ENCODE data around the gene BPIFB6. TPM values are rescaled to one million over a fixed set of nuclear protein-coding genes. Genes with fewer than 3 reads are reported as not detected.

The BPIFB6 gene
- total and polyA plus RNA-seq, 2 of the 4 experiments (the other 2 are of a cell fraction), result not detected

DNA sequence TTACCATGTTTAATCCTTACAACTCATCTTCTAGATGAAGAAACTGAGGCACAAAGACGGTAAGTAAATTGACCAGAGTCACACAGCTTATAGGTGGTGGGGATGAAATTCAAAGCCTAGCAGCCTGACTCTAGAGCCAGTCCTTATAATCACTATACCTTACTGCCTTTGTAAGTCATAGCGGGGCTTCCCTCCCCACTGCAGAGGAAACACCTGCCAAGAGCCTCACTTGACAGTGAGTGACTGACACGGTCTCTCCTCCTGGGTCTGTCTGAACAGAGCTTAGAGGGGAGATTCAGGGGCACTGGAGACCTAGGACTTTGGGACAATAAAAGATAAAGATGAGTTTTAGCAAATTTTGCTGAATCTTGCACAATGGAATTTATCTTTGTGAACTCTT lies 40.1 kb upstream of the BPIFB6 start:
- Histone ChIP-seq H3K4me3 (ENCODE audit: insufficient read depth, low read depth, low read length) (no peak overlapping the region), H2AK9ac (replicated peaks; ENCODE audit: low read depth, low read length, poor library complexity) (no peak overlapping the region), H3K4me1 (ENCODE audit: control insufficient read depth, insufficient read depth, low read length) (no peaks in the 10 kb centered on the region), H3K14ac (replicated peaks; ENCODE audit: low read depth, low read length) (no peak overlapping the region), H3K27me3 (ENCODE audit: control insufficient read depth, insufficient read depth, low read length) (peaks cover 6% of the 10 kb centered on the region), H4K91ac (ENCODE audit: insufficient read depth, low read depth, low read length) (no peak overlapping the region), H4K8ac (ENCODE audit: low read depth in 2 of 2, low read length in 2 of 2) (no peak overlapping the region), H3K9me1 (ENCODE audit: insufficient read depth, low read length) (no peaks in the 10 kb centered on the region), H2BK120ac (ENCODE audit: low read depth, low read length) (no peak overlapping the region), H3K4me2 (ENCODE audit: low read depth, low read length) (no peak overlapping the region), H3K79me1 (ENCODE audit: low read depth in 1 of 2, low read length in 2 of 2) (no peaks in the 10 kb centered on the region), H4K20me1 (ENCODE audit: insufficient read depth, low read length) (no peaks in the 10 kb centered on the region), H3K36me3 (ENCODE audit: control insufficient read depth, insufficient read depth, low read length) (no peaks in the 10 kb centered on the region), H2AK5ac (ENCODE audit: low read depth, low read length) (no peak overlapping the region), H3K27ac (ENCODE audit: insufficient read depth, low read length) (no peak overlapping the region), H2BK20ac (ENCODE audit: low read depth, low read length) (no peak overlapping the region), H4K5ac (ENCODE audit: low read depth, low read length) (no peak overlapping the region), H3K9ac (ENCODE audit: low read depth, low read length) (no peak overlapping the region), H3K9me3 (ENCODE audit: control insufficient read depth, insufficient read depth, low read length) (no peaks in the 10 kb centered on the region), H3K4ac (ENCODE audit: low read depth, low read length) (no peak overlapping the region), H3K18ac (ENCODE audit: low read depth, low read length) (no peak overlapping the region), H2BK5ac (ENCODE audit: low read depth, low read length, poor library complexity, severe bottlenecking) (no peak overlapping the region), H2AFZ (replicated peaks; ENCODE audit: low read length, poor library complexity) (no peak overlapping the region), H3K23ac (ENCODE audit: low read depth, low read length) (no peak overlapping the region), H2BK15ac (ENCODE audit: low read depth, low read length) (no peak overlapping the region), H3K56ac (ENCODE audit: extremely low read depth, insufficient read depth, low read length) (no peak overlapping the region)
- ChIA-PET CTCF (no interaction called here), POLR2A (ENCODE audit: unreplicated experiment) (no interaction called here)
- ATAC-seq (ENCODE audit: low read depth), result no peak
- intact Hi-C loops (cut with micrococcal nuclease) (no loop called here), dilution Hi-C loops (cut with HindIII; ENCODE audit: low sequenced_read_pairs, unreplicated experiment) (no loop called here), in situ Hi-C loops (cut with MboI; ENCODE audit: low sequenced_read_pairs) (no loop called here)
- no peak for DNase-seq
- TF ChIP-seq, protein P1, sequence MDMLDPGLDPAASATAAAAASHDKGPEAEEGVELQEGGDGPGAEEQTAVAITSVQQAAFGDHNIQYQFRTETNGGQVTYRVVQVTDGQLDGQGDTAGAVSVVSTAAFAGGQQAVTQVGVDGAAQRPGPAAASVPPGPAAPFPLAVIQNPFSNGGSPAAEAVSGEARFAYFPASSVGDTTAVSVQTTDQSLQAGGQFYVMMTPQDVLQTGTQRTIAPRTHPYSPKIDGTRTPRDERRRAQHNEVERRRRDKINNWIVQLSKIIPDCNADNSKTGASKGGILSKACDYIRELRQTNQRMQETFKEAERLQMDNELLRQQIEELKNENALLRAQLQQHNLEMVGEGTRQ (IDR thresholded peaks at IDR 0.05; ENCODE audit: low read depth, low read length), result no peak
- no peak for TF ChIP-seq CHD1 (IDR thresholded peaks at IDR 0.05; ENCODE audit: low read depth, low read length)
- no peak for TF ChIP-seq BHLHE40 (IDR thresholded peaks at IDR 0.05; ENCODE audit: low read depth, low read length)
- no peak for TF ChIP-seq NFE2L2 (IDR thresholded peaks at IDR 0.05; ENCODE audit: low read depth, low read length)
- no peak for TF ChIP-seq RAD21 (IDR thresholded peaks at IDR 0.05; ENCODE audit: low read length)
- TF ChIP-seq, protein P2, sequence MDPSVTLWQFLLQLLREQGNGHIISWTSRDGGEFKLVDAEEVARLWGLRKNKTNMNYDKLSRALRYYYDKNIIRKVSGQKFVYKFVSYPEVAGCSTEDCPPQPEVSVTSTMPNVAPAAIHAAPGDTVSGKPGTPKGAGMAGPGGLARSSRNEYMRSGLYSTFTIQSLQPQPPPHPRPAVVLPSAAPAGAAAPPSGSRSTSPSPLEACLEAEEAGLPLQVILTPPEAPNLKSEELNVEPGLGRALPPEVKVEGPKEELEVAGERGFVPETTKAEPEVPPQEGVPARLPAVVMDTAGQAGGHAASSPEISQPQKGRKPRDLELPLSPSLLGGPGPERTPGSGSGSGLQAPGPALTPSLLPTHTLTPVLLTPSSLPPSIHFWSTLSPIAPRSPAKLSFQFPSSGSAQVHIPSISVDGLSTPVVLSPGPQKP (IDR thresholded peaks at IDR 0.05; ENCODE audit: borderline replicate concordance, low read depth, low read length), result no peak
- TF ChIP-seq, protein P3, sequence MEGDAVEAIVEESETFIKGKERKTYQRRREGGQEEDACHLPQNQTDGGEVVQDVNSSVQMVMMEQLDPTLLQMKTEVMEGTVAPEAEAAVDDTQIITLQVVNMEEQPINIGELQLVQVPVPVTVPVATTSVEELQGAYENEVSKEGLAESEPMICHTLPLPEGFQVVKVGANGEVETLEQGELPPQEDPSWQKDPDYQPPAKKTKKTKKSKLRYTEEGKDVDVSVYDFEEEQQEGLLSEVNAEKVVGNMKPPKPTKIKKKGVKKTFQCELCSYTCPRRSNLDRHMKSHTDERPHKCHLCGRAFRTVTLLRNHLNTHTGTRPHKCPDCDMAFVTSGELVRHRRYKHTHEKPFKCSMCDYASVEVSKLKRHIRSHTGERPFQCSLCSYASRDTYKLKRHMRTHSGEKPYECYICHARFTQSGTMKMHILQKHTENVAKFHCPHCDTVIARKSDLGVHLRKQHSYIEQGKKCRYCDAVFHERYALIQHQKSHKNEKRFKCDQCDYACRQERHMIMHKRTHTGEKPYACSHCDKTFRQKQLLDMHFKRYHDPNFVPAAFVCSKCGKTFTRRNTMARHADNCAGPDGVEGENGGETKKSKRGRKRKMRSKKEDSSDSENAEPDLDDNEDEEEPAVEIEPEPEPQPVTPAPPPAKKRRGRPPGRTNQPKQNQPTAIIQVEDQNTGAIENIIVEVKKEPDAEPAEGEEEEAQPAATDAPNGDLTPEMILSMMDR (conservative IDR thresholded peaks at IDR 0.05; ENCODE audit: low read depth, low read length), result no peak
- WGBS, 2 experiments (ENCODE audit: extremely low coverage in 2 of 2, insufficient read length in 1 of 2), result no CpG with 5 or more reads among the region's 3 CpGs
- BruUV-seq (replicated peaks), result no TSS peak

Measured in IMR-90 (cell line).